ENCODE measurements around the gene ATRNL1.
"Not testable (repeated sequence)": the region's sequence is repeated elsewhere in the genome, so short reads cannot be mapped to it uniquely, and the experiment has no call there.

DNA sequence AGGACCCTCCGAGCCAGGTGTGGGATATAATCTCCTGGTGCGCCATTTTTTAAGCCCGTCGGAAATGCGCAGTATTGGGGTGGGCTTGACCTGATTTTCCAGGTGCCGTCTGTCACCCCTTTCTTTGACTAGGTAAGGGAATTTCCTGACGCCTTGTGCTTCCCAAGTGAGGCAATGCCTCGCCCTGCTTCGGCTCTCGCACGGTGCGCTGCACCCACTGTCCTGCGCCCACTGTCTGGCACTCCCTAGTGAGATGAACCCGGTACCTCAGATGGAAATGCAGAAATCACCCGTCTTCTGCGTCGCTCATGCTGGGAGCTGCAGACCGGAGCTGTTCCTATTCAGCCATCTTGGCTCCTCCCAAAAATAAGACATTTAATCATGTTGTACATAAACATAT is 443.2 kb downstream of the ATRNL1 start:
- TF ChIP-seq, protein P1, sequence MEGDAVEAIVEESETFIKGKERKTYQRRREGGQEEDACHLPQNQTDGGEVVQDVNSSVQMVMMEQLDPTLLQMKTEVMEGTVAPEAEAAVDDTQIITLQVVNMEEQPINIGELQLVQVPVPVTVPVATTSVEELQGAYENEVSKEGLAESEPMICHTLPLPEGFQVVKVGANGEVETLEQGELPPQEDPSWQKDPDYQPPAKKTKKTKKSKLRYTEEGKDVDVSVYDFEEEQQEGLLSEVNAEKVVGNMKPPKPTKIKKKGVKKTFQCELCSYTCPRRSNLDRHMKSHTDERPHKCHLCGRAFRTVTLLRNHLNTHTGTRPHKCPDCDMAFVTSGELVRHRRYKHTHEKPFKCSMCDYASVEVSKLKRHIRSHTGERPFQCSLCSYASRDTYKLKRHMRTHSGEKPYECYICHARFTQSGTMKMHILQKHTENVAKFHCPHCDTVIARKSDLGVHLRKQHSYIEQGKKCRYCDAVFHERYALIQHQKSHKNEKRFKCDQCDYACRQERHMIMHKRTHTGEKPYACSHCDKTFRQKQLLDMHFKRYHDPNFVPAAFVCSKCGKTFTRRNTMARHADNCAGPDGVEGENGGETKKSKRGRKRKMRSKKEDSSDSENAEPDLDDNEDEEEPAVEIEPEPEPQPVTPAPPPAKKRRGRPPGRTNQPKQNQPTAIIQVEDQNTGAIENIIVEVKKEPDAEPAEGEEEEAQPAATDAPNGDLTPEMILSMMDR (conservative IDR thresholded peaks at IDR 0.05; ENCODE audit: low read depth, low read length) = not testable (repeated sequence)
- not testable (repeated sequence) for TF ChIP-seq EZH2phosphoT487 (IDR thresholded peaks at IDR 0.05; ENCODE audit: borderline replicate concordance, low read length); EZH2 (IDR thresholded peaks at IDR 0.05; ENCODE audit: low read length, unreplicated experiment)
